WERI-Rb-1 (cell line): ENCODE data around the gene HOXC5.

Source experiments
- DNase-seq: peaks from one replicate; pipeline ENCODE4 v3.0.0-alpha.2; 2020
- H3K27ac ChIP-seq: fragments of 250-450 bp; sonication (Bioruptor Pico); 2 replicates; pipeline ENCODE4 v1.5.1; 2020; ENCODE audit warnings: mild to moderate bottlenecking, moderate library complexity
- H3K27me3 ChIP-seq: fragments of 250-450 bp; sonication (Bioruptor Pico); 2 replicates; pipeline ENCODE4 v1.5.1; 2021; ENCODE audit warnings: mild to moderate bottlenecking, low read depth, moderate library complexity; ENCODE audit not compliant: insufficient read depth, severe bottlenecking
- H3K36me3 ChIP-seq: fragments of 250-450 bp; sonication (Bioruptor Pico); 2 replicates; pipeline ENCODE4 v1.5.1; 2020; ENCODE audit warnings: mild to moderate bottlenecking, moderate library complexity
- H3K4me3 ChIP-seq: 2 replicates; pipeline ENCODE4 v1.5.1; 2011; ENCODE audit warnings: low read depth, mild to moderate bottlenecking, control low read depth, low read length
- H3K9me3 ChIP-seq: fragments of 250-450 bp; sonication (Bioruptor Pico); 2 replicates; pipeline ENCODE4 v1.5.1; 2021; ENCODE audit warnings: mild to moderate bottlenecking, moderate library complexity; ENCODE audit not compliant: severe bottlenecking
- TF ChIP-seq, protein P1 (sequence below): IDR thresholded peaks from 2 replicates; pipeline ENCODE4 v1.5.1; 2011; ENCODE audit warnings: low read depth, mild to moderate bottlenecking, control low read depth, inconsistent platforms, low read length

The HOXC5 gene

DNA sequence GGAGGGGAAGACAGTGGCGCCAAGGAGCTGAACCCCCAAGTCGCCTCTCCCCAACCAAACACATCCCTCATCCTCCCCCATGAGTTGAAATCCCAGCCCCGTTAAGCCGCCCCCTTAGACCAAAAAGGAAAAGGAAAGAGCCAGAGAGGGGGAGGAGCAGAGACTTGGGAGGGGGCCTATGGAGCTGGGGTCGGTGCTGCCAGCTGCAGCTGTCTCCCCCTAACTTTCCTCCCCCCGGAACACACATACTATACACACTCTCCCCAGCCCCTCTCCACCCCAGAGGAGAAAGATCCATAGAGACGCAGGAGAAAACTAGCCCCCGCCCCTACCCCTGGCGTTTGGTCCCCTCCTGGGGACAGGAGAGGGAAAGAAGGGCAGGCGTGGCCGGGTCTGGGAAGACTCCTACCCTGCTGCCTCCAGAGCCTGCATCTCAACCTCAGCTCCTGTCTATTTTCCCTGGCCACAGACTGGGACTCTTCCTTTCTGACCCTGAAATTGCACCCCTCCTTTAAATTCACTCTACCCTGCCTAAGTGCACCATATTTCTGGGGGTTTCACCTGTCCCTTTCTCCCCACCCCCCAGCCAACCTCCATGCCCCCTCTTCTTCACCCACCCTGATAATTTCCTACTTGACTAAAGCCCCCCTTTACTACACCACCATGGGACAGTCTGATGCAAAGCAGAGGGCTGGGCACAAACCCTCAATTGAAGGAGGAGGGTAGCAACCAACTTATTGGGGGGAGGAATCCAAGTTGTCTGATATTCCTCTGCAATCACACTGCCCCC lies 34.5 kb upstream of the HOXC5 start:
- no peak for DNase-seq
- Histone ChIP-seq H3K27ac (peak overlapping the region; percentile 95), H3K36me3 (peaks cover 4% of the 10 kb centered on the region), H3K27me3 (no peaks in the 10 kb centered on the region), H3K4me3 (peak overlapping the region; percentile 86), H3K9me3 (no peaks in the 10 kb centered on the region)
- TF ChIP-seq, protein P1, sequence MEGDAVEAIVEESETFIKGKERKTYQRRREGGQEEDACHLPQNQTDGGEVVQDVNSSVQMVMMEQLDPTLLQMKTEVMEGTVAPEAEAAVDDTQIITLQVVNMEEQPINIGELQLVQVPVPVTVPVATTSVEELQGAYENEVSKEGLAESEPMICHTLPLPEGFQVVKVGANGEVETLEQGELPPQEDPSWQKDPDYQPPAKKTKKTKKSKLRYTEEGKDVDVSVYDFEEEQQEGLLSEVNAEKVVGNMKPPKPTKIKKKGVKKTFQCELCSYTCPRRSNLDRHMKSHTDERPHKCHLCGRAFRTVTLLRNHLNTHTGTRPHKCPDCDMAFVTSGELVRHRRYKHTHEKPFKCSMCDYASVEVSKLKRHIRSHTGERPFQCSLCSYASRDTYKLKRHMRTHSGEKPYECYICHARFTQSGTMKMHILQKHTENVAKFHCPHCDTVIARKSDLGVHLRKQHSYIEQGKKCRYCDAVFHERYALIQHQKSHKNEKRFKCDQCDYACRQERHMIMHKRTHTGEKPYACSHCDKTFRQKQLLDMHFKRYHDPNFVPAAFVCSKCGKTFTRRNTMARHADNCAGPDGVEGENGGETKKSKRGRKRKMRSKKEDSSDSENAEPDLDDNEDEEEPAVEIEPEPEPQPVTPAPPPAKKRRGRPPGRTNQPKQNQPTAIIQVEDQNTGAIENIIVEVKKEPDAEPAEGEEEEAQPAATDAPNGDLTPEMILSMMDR, result no peak

DNA sequence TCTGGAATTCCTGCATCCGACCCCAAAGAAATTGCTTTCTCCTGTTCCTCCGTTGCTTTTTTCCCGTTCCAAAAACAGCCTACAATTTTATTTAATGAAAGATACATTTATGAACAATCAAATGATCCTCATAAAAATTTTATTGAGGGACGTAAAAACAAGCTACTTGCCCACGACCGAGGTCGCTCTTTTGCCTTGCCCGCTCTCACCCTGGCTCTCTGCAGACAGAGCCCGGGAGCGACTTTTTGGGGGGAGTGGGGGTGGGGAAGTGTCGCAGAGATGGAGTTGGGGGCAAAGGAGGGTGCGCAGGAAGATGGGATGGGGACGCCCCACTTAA lies 34.0 kb upstream of the HOXC5 start:
- Histone ChIP-seq H3K27me3 (no peaks in the 10 kb centered on the region), H3K36me3 (peaks cover 4% of the 10 kb centered on the region), H3K9me3 (no peaks in the 10 kb centered on the region), H3K27ac (peak overlapping the region; percentile 95), H3K4me3 (peak overlapping the region; percentile 86)
- TF ChIP-seq, protein P1, result no peak
- DNase-seq, result no peak

DNA sequence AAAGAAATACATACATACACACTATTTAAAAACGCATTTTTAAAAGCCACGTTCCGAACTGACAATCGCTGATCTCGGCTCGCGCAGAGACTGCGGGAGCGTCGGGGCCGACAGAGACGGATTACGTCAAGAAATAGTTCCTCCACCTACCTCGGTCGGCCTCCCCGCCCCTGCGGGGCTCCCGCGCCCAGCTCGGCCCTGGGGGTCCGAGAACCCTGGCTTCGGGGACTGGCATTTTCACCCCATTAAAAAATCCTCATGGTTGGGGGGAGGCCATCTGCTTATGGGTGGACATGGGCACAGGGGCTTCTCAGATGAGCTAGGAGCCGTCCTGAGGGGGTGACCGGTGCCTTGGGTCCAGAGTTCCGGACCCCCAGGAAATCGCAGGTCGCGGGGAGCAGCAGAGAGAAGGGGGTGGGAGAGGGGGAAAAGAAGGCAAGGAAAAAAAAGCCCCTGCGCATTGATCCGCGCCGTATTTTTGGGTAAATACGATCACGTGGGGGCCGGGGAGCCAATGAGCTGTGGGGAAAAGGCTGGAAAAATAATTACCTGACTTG lies 33.2 kb upstream of the HOXC5 start:
- Histone ChIP-seq H3K27me3 (no peaks in the 10 kb centered on the region), H3K27ac (peak overlapping the region; percentile 95), H3K4me3 (peak overlapping the region; percentile 86), H3K36me3 (peaks cover 4% of the 10 kb centered on the region), H3K9me3 (no peaks in the 10 kb centered on the region)
- TF ChIP-seq, protein P1, result no peak
- DNase-seq, result peak; percentile 82

DNA sequence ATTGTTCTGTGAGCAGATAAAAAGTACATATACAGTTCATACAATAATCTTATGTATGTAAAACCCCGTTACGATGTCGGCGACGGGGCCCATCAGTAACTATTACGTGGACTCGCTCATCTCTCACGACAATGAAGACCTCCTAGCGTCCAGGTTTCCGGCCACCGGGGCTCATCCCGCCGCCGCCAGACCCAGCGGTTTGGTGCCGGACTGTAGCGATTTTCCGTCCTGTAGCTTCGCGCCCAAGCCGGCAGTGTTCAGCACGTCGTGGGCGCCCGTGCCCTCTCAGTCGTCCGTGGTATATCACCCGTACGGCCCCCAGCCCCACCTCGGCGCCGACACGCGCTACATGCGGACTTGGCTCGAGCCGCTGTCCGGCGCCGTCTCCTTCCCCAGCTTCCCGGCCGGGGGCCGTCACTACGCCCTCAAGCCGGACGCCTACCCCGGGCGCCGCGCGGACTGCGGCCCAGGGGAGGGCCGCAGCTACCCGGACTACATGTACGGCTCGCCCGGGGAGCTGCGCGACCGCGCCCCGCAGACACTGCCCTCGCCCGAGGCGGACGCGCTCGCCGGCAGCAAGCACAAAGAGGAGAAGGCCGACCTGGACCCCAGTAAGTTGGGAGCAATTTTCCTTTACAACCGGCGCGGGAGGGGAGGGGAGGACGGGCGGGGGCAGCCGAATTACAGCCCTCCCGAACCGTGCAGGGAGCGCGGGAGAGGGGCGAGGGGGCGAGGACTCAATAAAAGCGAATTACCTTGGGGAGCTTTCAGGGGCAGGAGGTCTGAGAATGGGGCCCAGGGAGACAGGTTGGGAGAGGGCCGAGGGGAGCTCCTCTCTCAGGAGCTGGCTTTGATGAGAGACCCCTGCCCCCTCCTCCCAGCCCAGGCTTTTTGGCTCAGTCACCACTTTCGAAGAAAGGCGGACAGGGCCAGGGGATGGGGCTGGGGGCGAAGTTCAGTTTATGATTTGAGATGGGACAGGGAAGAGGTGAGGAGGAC lies 32.4 kb upstream of the HOXC5 start, which contains the start of gene HOXC9:
Gene HOXC9 (plus strand): TSS at position 46 of the 999 bp plus-strand sequence. CDS start 28 bp downstream, at position 74.
- DNase-seq, result no peak
- H3K36me3 ChIP-seq, result peaks cover 4% of the 10 kb centered on the region
- H3K27ac ChIP-seq, result peak within 1 kb of the TSS; percentile 95
- H3K9me3 ChIP-seq, result no peaks in the 10 kb centered on the region
- TF ChIP-seq, protein P1, result no peak
- H3K4me3 ChIP-seq, result peak within 1 kb of the TSS; percentile 86
- H3K27me3 ChIP-seq, result no peaks in the 10 kb centered on the region

DNA sequence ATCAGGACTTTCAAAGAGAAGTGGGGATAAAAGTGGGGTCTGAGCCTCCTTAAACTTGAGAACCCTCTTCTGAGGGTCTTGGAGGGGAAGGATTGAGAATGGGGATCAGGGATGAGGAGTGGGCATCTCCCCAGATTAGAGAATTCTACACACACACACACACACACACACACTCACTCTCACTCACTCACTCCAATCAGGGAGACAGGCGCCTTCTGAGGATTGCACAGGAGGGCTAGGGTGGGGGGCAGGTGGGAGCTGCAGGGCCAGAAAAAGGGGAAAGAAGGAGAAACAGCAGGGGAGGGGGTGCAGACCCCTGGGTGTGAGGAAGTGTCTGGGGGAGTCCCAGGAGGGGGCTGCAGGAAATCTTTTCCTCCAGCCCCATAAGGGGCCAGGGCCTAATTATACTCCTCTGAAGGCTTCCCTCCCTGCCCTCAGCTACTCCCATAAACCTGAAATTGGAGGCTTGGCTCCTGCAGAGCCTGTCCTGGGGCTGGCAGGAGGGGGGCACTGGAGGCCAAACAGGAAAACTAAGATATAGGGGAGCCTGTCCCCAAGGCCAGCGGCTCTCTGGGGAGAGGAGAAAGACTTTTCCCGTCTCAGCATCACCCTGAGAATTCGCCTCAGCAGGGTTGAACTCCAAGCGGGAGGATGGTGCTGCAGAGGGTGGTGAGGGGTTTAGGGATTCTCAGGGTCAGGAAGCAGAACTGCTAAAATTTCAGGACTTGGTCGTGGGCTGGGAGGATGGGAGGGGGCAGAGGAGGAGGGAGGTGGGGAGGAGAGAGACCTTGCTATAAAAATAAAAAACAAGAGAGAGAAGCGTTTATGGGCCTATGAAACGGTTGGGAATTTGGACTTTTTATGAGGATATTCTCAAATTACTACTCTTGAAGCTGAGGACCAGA lies 31.3 kb upstream of the HOXC5 start:
- Histone ChIP-seq H3K36me3 (peaks cover 4% of the 10 kb centered on the region), H3K27ac (no peak overlapping the region), H3K9me3 (no peaks in the 10 kb centered on the region), H3K4me3 (peak overlapping the region; percentile 86), H3K27me3 (no peaks in the 10 kb centered on the region)
- no peak for DNase-seq
- TF ChIP-seq, protein P1, result no peak
